Neuron (in vitro differentiated cells): ENCODE measurements around the gene MAD2L2.
"Not testable (repeated sequence)": the region's sequence is repeated elsewhere in the genome, so short reads cannot be mapped to it uniquely, and the experiment has no call there.

ENCODE experiments used
- H2AFZ ChIP-seq: one replicate; pipeline ENCODE4 v1.6.1; 2013; ENCODE audit warnings: low read depth, mild to moderate bottlenecking, inconsistent platforms, low read length, moderate library complexity
- H3K27me3 ChIP-seq: one replicate; pipeline ENCODE4 v1.6.1; 2013; ENCODE audit warnings: low read length; ENCODE audit not compliant: insufficient read depth
- H3K36me3 ChIP-seq: one replicate; pipeline ENCODE4 v1.6.1; 2013; ENCODE audit warnings: low read length; ENCODE audit not compliant: insufficient read depth
- H3K4me1 ChIP-seq: one replicate; pipeline ENCODE4 v1.6.1; 2013; ENCODE audit warnings: low read length; ENCODE audit not compliant: insufficient read depth
- H3K4me3 ChIP-seq: 2 replicates; pipeline ENCODE4 v1.5.1; 2013; ENCODE audit warnings: mild to moderate bottlenecking, low read length, moderate library complexity
- H3K9me3 ChIP-seq: one replicate; pipeline ENCODE4 v1.6.1; 2013; ENCODE audit warnings: low read length

MAD2L2 gene

GRCh38 chr1:11652203-11652780 lies 28.7 kb downstream of the MAD2L2 start:
- Histone ChIP-seq H3K4me1 (peaks cover 7% of the 10 kb centered on the region), H3K9me3 (no peaks in the 10 kb centered on the region), H3K4me3 (no peak overlapping the region), H3K27me3 (peaks cover 51% of the 10 kb centered on the region), H3K36me3 (peaks cover 7% of the 10 kb centered on the region), H2AFZ (no peak overlapping the region)

- no peaks in the 10 kb centered on the region for H3K9me3 ChIP-seq
- H2AFZ ChIP-seq, result no peak overlapping the region
- H3K4me3 ChIP-seq, result no peak overlapping the region
- H3K4me1 ChIP-seq, result peaks cover 7% of the 10 kb centered on the region
- H3K36me3 ChIP-seq, result no peaks in the 10 kb centered on the region
- H3K27me3 ChIP-seq, result peaks cover 55% of the 10 kb centered on the region
Measured at GRCh38 chr1:11651017-11651416, 29.9 kb downstream of the MAD2L2 start.

DNA sequence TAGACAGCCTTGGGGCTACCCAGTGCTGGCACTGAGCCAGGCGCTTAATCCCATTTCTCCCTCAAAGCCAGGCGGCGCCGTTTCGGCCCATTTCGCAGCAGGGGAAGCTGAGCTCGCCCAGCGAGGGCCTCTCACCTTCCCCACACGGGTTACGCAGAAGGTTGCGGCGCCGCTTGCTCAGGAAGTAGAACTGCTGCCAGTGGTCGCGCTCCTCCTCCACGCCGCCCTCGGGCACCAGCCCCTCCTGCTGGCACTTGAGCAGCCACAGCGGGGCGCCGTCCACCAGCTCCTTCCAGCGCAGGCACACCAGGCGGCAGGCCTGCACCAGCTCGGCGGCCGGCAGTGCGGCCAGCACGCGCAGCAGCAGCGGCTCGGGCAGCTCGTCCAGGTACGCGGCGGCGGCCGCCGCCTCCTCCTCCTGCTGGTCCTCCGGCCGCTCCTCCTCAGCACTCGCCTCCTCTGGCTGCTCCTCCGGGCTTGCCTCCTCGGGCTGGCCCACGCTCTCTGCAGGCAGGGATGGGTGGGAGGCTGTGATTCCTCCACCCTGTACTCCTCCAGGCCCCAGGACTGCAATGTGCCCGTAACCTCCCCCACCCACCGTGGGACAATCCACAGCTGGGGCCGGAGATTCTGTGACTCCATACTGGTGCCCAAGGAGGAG lies 30.5 kb downstream of the MAD2L2 start:
- Histone ChIP-seq H3K9me3 (no peaks in the 10 kb centered on the region), H2AFZ (no peak overlapping the region), H3K36me3 (no peaks in the 10 kb centered on the region), H3K4me1 (peaks cover 4% of the 10 kb centered on the region), H3K27me3 (peaks cover 55% of the 10 kb centered on the region), H3K4me3 (no peak overlapping the region)

- Histone ChIP-seq H3K4me3 (no peak overlapping the region), H2AFZ (no peak overlapping the region), H3K36me3 (no peaks in the 10 kb centered on the region), H3K9me3 (no peaks in the 10 kb centered on the region), H3K4me1 (no peaks in the 10 kb centered on the region), H3K27me3 (peaks cover 55% of the 10 kb centered on the region)
Measured at GRCh38 chr1:11649624-11650330, 31.2 kb downstream of the MAD2L2 start.

DNA sequence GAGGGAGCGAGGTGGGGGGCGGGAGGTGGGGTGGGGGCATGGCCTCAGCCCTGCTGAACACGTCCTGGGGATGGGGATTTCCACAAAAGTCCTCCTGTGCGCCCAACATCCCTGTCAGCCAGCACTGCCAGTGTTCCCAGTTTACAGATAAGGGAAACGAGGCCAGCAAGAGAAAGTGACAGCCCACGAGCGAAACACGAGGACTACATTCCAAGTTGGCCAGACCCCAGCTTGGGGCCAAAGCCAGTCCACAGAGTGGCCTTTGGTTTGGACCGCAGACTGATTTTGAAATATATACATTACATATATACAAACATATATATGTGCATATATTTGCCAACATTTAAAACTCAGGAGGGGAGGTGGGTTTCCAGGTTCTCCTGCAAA lies 31.7 kb downstream of the MAD2L2 start:
- Histone ChIP-seq H2AFZ (no peak overlapping the region), H3K27me3 (peaks cover 55% of the 10 kb centered on the region), H3K9me3 (no peaks in the 10 kb centered on the region), H3K36me3 (no peaks in the 10 kb centered on the region), H3K4me3 (no peak overlapping the region), H3K4me1 (no peaks in the 10 kb centered on the region)

DNA sequence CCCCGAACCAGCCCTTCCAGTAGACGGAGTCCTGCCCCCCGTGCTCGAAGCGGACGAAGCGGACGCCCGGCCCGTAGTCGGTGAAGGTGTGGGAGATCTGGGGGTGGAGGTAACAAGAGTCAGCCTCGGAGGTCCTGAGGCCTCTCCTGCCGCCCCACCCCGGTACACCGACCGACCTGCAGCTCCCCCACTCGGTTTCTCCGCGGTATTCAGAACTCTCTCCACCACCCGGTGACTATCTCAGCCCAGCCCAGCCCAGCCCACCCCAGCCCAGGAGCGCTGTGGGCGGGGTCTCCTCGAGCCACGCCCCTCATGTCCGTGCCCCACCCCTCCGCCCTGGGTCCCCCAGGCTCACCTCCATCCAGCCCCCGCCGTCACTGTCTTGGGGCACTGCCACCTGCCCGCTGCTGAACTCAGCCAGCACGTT lies 32.2 kb downstream of the MAD2L2 start:
- Histone ChIP-seq H3K4me3 (no peak overlapping the region), H3K9me3 (no peaks in the 10 kb centered on the region), H3K27me3 (peaks cover 52% of the 10 kb centered on the region), H3K36me3 (no peaks in the 10 kb centered on the region), H3K4me1 (no peaks in the 10 kb centered on the region), H2AFZ (no peak overlapping the region)

GRCh38 chr1:11648039-11648438 lies 32.9 kb downstream of the MAD2L2 start:
- no peaks in the 10 kb centered on the region for H3K9me3 ChIP-seq
- no peak overlapping the region for H3K4me3 ChIP-seq
- H3K27me3 ChIP-seq, result peaks cover 48% of the 10 kb centered on the region
- H2AFZ ChIP-seq, result no peak overlapping the region
- no peaks in the 10 kb centered on the region for H3K4me1 ChIP-seq
- no peaks in the 10 kb centered on the region for H3K36me3 ChIP-seq

GRCh38 chr1:11647333-11647732 lies 33.6 kb downstream of the MAD2L2 start:
- H3K4me1 ChIP-seq, result no peaks in the 10 kb centered on the region
- peaks cover 41% of the 10 kb centered on the region for H3K27me3 ChIP-seq
- H3K9me3 ChIP-seq, result no peaks in the 10 kb centered on the region
- no peak overlapping the region for H3K4me3 ChIP-seq
- H3K36me3 ChIP-seq, result no peaks in the 10 kb centered on the region
- H2AFZ ChIP-seq, result no peak overlapping the region

- Histone ChIP-seq H3K4me3 (no peak overlapping the region), H3K27me3 (peaks cover 33% of the 10 kb centered on the region), H3K4me1 (no peaks in the 10 kb centered on the region), H2AFZ (no peak overlapping the region), H3K36me3 (no peaks in the 10 kb centered on the region), H3K9me3 (no peaks in the 10 kb centered on the region)
Measured at GRCh38 chr1:11646317-11646716, 34.6 kb downstream of the MAD2L2 start.

DNA sequence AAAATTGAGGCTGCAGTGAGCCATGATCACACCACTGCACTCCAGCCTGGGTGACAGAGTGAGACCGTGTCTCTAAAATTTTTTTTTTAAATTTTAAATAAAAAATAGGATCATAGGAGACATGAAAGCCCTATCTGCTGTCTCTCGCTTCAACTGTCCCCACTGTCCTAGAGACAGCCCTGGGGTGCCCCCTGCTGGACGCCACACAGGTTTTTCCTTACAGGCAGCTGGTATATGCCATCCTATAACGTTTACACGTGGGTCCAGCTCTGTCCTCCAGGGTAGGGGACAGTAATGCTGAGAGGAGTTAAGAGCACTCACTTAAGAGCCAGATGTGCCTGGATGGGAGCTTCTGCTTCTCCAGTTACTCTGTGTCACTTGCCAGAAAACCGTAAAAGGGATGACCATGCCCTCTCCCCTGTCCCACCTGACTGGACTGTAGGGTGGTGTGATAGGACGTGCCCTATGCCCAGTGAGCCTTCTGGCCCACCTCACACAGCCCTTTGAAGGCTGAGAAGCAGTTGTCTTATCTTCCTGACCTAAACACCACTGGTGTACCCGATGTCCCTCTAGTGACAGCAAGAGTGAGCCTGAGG lies 35.2 kb downstream of the MAD2L2 start:
- Histone ChIP-seq H3K4me1 (no peaks in the 10 kb centered on the region), H3K36me3 (no peaks in the 10 kb centered on the region), H3K4me3 (no peak overlapping the region), H2AFZ (no peak overlapping the region), H3K27me3 (peaks cover 30% of the 10 kb centered on the region), H3K9me3 (no peaks in the 10 kb centered on the region)

DNA sequence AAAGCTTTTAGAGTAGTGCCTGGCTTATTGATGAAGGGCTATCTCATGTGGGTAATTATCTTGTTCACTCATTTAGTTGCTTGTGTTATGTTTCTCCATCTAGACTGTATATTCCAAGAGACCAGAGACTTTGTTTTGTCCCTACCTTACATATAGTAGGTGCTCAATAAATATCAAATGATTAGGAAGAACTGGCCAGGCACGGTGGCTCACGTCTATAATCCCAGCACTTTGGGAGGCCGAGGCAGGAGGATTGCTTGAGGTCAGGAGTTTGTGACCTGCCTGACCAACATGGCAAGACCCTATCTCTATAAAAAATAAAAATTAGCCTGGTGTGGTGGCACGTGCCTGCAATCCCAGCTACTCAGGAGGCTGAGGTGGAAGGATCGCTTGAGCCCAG lies 35.7 kb downstream of the MAD2L2 start:
- peaks cover 29% of the 10 kb centered on the region for H3K27me3 ChIP-seq
- no peaks in the 10 kb centered on the region for H3K36me3 ChIP-seq
- H2AFZ ChIP-seq, result no peak overlapping the region
- H3K4me1 ChIP-seq, result no peaks in the 10 kb centered on the region
- H3K4me3 ChIP-seq, result no peak overlapping the region
- H3K9me3 ChIP-seq, result no peaks in the 10 kb centered on the region

DNA sequence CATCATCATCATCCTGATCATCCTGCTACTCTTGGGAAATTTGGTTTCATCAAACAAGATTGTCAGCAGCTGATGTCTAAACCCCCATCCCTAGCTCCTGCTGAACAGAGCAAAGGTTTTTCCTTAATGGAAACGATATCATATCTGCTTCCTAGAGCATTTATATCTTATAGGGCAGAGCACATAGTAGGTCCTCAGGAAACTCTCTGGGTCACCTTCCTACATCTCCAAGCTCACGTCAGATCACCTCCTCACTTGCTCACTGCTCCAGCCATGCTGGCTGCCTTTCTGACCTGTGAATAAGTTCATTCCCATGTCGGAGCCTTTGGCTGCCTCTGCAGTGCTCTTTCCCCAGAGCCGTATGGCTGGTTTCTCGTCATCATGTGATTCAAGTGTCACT lies 37.2 kb downstream of the MAD2L2 start:
- H2AFZ ChIP-seq, result no peak overlapping the region
- no peaks in the 10 kb centered on the region for H3K4me1 ChIP-seq
- no peaks in the 10 kb centered on the region for H3K9me3 ChIP-seq
- no peak overlapping the region for H3K4me3 ChIP-seq
- H3K36me3 ChIP-seq, result no peaks in the 10 kb centered on the region
- H3K27me3 ChIP-seq, result peaks cover 18% of the 10 kb centered on the region

- H3K4me3 ChIP-seq, H3K4me1 ChIP-seq, H3K27me3 ChIP-seq, H2AFZ ChIP-seq, H3K36me3 ChIP-seq, H3K9me3 ChIP-seq: not testable (repeated sequence)
Measured at GRCh38 chr1:11642418-11643017, 38.4 kb downstream of the MAD2L2 start.
